GM15510 (cell line): ENCODE results near the gene NLGN1.

Experiments used
- POLR2A ChIP-seq: IDR thresholded peaks from 3 replicates; pipeline ENCODE4 v1.6.1; 2011; ENCODE audit warnings: borderline replicate concordance; ENCODE audit not compliant: insufficient read length; ENCODE audit errors: extremely low read depth

The NLGN1 gene

DNA sequence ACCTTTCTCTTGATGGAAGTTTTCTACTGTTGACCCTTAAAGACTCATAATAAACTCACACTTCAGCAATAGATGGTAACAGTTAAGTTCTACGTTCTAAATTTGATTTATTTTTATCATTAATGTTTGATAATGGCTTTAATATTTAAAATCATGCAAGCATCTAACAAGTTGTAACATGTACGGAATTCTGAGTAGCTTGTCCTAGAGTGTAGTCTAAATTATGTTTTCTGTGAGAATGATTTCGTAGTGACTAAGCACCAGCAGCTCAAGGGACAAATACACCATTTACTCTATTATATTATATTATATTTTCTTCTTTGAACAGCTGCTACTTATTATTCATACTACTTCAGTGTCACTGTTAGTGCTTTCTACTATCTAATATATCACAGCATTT lies 345.6 kb downstream of the NLGN1 start:
- no peak for TF ChIP-seq POLR2A

- TF ChIP-seq POLR2A = no peak
Measured at GRCh38 chr3:173743516-173743915, 346.0 kb downstream of the NLGN1 start.

- no peak for TF ChIP-seq POLR2A
Measured at GRCh38 chr3:173744479-173744878, 346.9 kb downstream of the NLGN1 start.

DNA sequence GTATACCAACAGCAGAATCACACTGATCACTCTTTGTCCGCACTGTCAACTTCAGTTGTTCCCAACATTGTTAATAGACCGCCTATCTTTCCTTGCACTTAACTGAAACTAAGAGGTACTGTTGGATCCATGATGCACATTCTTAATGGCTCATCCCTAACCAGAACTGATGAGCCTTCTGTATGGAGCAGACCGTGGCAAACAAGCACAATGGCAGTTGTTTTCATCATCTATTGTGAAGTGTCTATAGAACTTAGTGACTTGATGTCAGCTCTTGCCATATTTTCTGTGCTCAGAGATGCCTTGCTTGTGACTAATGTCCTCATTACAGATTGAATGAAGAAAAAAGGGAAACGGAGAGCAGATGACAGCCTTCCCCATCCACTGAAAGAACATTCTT lies 347.4 kb downstream of the NLGN1 start:
- no peak for TF ChIP-seq POLR2A

- no peak for TF ChIP-seq POLR2A
Measured at GRCh38 chr3:173745952-173746682, 348.6 kb downstream of the NLGN1 start.

- TF ChIP-seq POLR2A = no peak
Measured at GRCh38 chr3:173747427-173747826, 349.9 kb downstream of the NLGN1 start.

DNA sequence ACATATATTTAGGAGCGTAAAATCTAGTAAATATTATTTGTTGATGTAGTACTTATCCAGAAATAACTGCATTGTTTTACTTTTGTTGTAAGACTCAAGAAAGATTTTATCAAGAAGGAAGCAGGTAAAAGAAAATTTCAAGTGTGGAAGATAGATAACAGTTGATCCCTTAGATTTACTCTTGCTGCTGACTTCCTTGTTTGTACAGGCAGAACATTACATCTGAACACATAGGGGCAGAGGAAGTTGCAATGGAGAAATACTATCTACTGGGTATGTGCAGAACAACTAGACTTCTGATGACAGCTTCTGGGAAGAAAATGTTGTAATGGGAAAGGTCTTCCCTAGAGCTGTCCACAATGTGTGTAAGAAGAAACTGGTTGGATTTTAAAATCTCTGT lies 350.6 kb downstream of the NLGN1 start:
- no peak for TF ChIP-seq POLR2A

GRCh38 chr3:173750095-173750494 lies 352.6 kb downstream of the NLGN1 start:
- no peak for TF ChIP-seq POLR2A

DNA sequence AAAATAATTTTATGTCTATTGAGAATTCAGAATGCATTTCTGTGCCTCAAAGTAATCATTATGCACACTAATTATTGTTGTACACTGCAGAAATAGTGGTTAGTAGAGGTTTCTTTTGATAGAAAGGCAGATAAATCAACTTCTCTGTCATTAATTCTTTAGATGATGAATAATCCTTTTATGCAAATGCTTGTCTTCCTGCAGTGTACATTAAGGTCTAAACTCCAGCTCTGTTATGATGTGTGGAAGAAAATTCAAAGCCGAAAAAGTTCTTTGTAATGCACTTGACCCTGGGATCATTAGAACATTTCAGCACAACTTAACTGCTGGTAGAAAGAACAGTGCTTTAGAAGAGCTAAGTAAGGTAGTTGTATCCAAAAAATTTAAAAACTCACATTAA lies 353.0 kb downstream of the NLGN1 start:
- TF ChIP-seq POLR2A = no peak

- TF ChIP-seq POLR2A = no peak
Measured at GRCh38 chr3:173753593-173753992, 356.0 kb downstream of the NLGN1 start.

- TF ChIP-seq POLR2A = no peak
Measured at GRCh38 chr3:173755161-173755560, 357.6 kb downstream of the NLGN1 start.

DNA sequence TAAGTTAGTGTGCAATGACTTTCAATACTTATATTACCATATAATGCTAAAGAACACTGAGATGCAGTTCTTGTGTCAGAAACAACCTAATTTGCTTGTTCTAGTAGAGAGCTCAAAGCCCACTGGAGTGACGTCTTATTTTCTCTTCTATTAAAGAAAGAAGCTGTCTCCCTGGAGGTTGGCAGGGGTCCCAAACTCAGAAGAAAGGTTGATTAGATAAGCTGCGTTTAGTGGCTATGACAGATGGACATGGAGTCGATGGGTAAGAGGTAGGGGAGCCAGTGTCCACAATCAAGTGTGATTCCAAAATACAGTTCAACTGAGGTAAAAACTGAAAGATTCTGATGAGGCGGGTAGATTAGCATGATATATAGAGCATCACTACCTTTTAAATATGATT lies 363.6 kb downstream of the NLGN1 start:
- no peak for TF ChIP-seq POLR2A

DNA sequence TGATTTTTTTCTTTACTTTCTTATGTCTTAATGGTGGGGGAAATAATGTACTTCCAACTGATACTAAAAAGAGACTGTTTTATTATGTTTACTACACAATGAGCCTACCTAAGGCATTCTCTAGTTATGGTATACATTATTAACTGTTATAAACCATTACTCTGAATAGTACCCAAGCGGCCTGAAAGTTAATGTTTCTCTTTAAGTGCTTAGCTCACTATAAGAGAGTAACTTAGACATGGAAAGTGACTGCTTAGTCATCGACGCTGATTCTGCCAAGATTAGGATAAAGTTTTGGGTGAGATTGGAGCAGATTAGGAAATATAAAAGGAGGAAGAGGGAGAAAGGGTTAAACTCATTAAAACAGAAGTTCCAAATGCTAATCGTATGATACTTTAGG lies 365.0 kb downstream of the NLGN1 start:
- TF ChIP-seq POLR2A = no peak

DNA sequence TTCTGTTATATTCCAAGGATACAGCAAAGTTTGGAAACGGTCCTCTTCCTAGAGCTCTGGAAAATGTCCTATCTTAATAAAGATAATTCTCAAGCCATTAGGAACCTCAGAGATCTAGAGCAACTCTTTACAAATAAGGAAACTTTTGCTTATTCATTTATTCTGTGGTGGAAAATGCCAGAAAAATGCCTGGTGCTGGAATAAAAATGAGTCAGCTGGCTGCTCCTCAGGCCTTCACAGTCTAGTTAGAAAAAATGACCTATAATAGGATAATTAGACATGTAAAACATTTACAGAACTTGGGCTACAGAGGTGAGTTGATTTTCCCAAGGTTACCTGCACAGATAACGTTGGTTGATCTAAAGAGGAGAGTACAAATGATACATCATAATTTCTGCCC lies 372.5 kb downstream of the NLGN1 start:
- no peak for TF ChIP-seq POLR2A

GRCh38 chr3:173770796-173771573 lies 373.4 kb downstream of the NLGN1 start:
- no peak for TF ChIP-seq POLR2A

- TF ChIP-seq POLR2A = no peak
Measured at GRCh38 chr3:173773800-173774199, 376.3 kb downstream of the NLGN1 start.
